HCEC 1CT (cell line): ENCODE results near the gene ALDOC.
"Not testable (repeated sequence)": the region's sequence is repeated elsewhere in the genome, so short reads cannot be mapped to it uniquely, and the experiment has no call there.

Experiments used
- DNase-seq: peaks from one replicate; pipeline ENCODE4 v3.0.0-alpha.2; 2017

Gene ALDOC

DNA sequence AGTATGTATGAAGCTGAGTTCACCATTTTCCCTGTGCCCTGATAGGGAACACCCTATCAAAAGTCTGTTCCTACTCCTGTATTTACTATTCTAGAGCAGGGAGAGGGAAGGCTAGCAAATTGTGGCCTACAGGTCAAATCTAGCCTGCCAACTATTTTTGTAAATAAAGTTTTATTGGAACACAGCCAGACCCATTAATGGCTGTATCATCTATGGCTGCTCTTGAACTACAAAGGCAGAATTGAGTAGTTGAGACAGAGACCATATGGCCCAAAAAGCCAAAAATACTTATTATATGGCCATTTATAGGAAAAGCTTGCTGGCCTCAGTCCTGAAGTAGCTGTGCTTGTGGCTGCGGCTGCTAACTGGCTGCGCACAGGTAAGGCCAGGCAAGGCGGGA lies 4.3 kb upstream of the ALDOC start:
- no peak for DNase-seq

DNA sequence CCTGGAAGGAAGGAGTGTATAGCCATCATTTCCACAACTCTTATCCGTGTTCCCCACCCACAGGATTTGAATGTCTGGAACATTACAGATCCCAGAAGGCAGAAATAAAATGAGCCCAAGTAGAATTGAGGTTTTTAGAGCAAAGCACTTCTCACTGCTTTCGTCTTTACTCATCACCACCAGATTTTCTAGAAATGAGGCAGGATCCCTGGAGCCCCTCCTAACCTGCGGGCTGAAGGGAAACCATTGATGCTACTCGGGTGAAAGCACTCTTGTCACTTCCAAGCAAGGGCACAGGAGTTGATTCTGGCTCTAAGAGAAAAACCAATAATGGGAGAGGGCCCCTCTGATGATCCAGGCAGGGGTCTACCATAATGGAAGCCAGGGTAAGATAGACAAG lies 2.8 kb upstream of the ALDOC start:
- DNase-seq = no peak

DNA sequence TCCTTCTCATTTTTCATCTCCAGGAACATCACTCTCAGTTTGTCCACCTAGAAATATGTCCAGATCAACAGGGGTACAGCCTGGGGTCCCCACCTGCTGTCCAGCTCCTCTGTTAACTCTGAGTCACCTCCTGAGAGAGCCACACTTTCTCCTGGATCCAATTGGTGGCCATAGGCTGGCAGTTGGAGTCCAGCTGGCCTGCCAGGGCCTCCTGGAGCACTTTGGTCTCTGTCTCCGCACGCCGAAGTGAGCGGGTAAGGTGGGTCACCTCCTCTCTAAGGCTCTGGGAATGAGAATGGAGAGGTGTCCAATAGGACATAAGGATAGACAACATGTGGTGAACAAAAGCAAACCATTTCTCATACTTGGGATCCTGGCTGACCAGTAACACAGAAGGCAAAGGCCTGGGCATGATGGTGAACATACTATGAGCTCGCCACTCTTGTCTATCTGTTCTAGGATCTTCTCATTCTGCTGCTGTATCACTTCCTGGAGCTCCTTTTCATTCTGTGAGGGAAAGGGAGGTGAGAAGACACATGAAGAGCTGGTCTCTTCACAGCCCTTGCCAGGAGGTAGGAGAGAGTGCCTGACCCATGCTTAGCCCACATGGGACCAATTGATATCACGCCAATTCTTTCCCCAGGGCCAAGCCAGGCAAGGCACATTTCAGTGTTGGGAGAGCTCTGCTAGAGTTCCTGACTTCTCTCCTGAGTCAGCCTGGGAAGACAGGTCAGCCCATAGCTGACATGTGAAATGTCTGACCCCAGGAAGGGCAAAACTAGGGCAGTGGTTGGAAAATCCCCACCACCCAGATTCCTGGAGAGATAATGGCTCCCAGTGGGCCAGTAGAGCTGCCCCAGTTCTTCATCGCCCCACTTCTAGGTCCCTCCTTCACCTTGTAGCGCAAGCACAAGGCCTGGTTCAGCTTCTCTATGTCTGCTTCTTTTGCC lies 1.8 kb upstream of the ALDOC start:
- no peak for DNase-seq

DNA sequence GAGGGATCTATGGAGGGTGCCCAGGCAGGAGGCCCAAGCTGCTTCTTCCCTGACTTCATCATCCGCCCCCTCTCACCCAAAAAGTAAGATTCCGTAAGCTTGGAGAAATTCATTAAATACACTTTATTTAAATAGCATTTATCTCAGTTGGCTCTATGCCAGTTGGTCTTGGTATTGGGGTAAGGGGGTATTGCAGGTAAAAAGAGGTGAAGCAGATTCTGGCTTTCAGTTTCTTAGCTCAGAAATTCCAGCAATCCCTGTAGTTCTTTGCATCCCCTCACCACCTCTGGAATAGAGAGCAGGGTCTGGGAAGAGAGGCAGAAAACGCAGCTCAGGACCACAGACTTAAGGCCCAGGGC lies 750 bp upstream of the ALDOC start:
- DNase-seq = no peak

DNA sequence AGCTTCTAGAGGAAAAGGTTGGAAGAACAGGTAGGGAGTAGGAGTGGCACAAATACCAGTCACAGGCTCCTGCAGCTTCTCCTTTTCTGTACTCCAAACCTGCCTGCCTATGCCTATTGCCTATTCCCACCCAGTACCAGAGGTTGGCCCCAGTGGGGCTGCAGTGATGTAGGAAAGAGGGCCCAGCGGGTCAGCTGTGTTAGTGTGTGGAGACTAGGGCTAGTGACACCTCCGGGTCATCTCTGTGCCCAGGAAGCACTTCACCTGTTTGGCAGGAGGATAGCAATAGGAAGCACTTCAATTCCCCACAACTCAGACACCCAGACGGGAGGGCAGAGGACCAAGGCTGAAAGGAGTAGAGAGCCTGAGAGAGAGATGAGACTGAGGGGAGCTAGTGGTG lies 679 bp downstream of the ALDOC start:
- DNase-seq = not testable (repeated sequence)

DNA sequence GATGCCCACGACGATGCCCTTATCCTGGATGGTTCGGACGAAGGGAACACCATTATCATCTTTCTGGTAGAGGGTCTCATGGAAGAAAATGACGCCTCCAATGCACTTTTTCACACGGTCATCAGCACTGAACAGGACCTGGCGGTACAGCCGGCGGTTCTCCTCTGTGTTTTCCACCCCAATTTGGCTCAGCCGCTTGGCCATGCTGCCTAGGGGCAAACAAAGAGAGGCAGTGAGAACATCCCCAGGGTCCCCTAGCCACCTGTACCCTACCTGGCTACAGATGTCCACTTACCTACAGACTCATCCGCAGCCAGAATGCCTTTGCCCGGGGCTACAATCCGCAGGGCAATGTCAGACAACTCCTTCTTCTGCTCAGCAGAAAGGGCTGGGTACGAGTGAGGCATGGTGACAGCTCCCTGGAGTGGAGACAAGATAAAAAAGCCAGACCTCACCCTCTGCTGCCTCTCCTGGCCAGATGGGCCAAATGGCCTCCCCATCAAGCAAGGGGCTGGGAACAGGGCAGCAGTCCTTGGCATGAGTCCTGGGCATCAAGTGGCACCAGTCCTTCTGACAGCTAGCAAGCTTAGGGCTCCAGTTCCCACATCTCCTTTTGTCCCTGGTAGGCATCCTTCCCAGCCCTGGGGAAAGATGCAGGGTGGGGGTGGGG lies 1.4 kb downstream of the ALDOC start:
- DNase-seq = no peak

DNA sequence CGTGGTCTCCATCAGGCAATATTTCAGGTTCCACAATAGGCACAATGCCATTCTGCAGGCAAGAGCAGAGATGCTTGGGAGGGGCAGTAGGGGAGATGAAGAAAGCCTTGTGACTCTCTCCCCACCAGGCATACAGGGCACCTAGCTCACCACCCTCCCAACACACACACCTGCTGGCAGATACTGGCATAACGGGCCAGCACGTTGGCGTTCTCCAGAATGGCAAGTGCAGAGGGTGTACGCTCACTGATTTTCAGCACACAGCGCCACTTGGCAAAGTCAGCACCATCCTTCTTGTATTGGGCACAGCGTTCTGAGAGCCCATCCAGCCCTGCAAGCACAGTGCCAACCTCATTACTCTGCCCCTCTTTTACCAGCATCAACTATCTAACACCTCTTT lies 2.2 kb downstream of the ALDOC start:
- no peak for DNase-seq

DNA sequence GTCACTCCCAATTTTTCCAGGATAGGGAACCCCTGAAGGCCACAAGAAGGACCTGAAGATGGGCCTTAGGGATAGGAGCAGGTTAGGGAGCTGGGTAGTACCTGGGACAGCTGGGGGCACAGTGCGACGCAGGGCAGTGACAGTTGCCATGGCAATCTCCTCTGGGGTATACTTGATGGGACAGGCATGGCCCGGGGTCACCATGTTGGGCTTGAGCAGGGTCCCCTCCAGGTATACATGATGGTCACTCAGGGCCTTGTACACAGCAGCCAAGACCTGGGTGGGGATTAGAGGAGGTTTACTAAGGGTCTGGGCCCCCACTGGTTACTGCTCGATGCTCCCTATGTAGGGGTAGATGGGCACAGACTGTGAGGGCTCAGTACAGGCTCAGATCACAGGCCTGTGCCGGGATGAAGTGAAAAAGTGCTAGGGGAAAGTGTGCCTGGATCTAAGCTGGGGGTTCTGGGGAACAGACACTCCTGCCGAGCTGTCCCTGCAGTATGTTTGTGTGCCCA lies 2.7 kb downstream of the ALDOC start:
- no peak for DNase-seq

DNA sequence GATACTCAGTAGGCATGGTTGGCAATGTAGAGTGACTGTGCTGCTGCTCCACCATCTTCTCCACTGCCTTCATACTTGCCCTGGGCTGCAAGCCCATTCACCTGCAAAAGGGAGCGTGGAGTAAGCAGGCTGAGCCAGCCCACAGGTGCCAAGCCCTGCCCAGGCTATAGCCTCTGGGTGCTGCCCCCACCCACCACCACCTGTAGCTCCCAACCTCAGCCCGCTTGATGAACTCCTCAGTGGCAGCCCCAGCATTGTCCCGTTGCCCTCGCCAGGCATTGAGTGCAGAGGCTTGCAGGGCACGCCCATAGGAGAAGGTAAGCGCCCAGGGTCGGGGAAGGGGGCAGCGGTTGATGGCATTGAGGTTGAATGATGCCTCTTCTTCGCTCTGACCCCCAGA lies 3.2 kb downstream of the ALDOC start:
- no peak for DNase-seq

DNA sequence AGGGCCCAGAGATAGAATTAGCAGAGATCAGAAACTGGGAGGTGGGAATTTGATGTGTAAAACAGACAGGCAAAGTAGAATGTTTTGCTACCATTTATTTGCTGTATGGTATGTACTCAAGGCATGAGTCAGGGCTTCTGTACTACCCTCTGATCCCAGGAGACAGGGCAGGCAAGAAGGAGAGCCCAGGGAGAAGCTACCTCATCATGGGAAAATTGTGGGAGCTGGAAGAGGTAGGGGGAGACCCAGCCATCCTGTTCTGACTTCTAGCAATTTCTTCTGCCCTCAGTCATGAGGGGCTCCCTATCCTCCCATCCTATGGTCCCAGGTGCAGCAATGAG lies 3.7 kb downstream of the ALDOC start:
- no peak for DNase-seq

DNA sequence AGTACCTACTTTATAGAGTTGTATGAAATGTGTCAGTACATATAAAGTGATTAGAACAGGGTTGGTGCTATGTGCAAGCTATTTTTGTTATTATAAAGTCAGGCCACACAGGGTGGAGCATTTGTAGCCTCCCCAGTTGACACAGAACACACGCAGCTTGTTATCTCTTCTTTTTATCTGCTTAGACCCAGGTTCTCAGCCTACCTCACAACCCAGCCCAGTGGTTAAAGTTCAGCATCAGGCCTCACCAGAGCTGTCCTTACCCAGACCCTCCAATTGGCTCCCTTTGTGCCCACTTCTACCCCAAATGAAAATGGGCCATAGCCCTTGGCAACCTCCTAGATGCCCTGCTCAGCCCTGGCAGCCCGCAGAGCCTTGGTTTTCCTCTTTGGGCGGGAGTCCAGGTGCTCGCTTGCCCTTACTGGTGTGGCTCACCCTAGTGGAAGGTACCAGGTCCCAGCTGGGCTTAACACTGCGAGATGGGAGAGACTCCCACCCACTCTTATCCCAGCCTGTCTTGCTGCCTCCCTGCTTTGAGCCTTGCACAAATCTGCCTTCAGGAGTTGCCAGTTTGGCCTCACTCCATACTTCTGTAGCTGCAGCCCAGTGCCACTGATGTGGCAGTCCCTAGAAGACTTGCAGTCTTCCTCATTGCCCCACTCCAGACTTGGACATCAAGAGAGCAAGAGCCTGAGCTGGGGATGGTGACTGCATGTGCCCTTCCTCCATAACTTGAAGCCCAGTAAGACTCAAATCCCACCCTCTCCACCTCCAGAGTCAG lies 4.2 kb downstream of the ALDOC start:
- no peak for DNase-seq

DNA sequence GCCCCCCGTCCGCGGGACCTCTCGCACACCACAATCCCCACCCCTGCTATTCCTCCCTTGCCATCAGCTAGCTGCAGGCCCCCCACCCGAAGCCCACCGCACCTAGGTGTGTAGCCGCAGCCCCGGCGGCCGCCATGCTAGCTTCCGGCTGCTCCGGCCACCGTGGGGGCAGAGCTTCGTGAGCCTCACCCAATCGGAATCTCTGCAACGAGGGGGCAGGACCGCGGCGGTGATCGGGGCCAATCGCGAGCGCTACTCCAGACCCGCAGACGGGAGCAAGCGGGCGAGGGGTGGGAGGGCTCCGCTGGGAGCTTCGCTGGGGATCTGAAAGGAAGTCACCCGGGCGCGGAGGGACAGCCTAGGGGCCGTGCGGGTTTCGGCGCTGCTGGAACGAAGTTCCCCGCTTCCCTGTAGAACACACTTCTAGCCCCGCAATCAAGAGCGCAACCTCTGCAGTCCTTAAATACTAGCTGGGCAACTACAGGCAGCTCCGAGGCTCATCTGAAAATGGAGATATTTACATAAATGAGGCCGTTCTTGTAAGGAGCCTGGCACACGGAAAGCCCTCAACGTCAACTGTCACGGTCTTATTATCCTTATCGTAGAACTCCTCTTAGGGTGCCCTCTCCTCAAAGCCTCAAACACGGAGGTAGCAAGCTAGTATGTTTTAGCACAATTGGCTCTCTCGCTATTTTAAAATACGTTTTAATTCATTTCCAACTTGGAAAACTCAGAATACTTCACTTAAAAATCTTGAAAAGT lies 5.2 kb downstream of the ALDOC start, which contains the start of gene PIGS:
Gene PIGS (minus strand): TSS at position 164 of the 762 bp plus-strand sequence. CDS start 28 bp downstream, at position 136.
- peak; percentile 92 for DNase-seq

DNA sequence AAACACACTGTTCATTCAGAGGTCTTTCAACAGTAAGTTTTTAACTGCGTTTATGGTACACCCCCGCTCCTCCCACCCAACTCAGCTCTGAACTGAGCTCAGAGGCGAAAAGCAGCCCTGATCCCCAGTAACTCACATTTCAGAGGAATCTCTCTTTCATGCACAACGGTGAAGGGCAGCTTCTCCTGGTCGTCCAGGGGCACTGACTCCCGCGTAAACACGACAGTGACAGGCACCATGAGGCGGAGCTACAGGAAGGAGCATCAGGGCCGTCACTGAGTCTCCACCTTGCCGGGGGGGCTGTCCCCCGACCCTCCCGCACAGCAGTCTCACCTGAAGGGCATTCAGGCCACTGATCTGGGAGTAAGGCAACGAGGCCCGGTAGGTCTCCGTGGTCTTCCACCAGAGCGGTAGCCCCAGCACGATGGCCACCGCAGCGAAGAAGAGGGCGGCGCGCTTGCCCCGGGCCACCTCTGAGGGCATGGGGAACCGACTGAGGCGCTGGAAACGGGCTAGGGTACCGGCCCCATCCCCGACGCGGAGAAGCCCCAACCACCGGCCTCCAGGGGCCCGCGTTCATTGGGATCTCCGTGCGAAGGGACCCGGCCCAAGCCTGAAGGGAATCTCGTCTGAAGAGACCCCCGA lies 5.9 kb downstream of the ALDOC start:
- no peak for DNase-seq

DNA sequence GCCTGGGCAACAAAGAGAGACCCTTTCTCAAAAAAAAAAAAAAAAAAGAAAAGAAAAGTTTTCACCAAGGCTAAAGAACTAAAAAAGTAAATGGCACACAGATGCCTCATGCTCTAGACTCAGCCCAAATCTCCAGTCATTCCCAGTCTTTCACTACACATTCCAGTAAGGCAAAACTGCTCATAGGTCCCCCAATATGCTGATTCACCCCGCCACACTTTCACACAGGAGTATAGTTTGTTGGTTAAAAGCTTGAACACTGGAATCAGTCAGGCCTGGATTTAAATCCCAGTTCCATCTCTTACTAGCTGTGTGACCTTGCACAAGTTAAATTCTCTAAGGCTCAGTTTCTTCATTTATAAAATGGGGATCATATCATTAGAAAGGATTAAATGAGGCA lies 7.2 kb downstream of the ALDOC start:
- no peak for DNase-seq

DNA sequence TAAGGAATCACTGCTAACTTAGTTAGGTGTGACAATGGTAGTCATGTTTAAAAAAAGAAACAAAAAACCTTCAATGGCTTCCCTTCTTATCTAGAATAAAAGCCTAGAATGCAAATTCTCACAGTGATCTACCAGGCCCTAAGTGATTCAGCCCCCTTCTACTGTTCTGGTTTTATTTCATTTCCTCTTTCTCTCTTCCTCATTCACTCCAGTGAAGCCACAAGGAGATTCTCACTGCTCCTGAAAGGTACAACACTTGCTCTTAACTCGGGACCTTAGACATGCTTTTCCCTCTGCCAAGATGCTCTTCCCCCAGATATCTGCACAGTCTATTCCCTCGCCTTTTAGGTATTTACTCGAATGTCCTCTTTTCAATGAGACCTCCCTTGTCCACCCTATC lies 9.1 kb downstream of the ALDOC start:
- no peak for DNase-seq

DNA sequence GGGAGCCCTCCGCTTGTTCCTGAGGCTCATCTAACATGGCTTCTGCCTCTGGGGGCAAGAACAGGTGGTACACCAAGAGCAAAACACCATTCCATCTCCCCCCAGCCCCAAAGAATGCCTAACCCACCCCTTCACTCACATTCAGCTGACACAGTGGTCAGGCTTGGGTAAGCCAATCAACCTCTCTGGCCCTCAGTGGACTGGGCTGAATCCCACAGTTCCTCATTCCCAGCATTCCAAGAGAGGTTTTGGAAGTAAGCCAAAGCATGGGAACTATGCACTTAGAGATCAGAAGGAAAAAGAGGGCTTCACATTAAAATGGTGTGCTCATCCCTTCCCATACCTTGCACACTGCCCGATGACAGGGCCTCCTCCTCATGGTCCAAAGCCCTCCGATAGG lies 13.2 kb downstream of the ALDOC start:
- DNase-seq = peak; percentile 46

DNA sequence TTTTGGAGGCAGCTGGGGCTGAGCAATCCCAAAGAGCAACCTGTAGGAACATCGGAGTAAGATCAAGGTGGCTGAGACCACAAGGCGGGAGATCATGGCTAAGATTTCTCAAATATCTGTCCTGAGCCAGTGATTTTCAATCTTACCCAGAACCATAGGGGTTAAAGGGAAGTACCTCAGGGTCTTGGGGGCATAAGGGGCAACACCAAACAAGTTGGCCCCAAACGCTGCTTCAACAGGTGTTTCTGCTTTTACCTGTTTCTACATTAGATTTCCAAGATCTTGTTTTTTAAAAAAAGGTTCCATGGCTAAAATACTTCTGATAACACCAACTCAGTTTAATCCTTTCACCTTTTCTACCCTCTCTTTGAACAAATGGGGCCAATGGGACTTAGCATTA lies 21.7 kb downstream of the ALDOC start:
- no peak for DNase-seq

DNA sequence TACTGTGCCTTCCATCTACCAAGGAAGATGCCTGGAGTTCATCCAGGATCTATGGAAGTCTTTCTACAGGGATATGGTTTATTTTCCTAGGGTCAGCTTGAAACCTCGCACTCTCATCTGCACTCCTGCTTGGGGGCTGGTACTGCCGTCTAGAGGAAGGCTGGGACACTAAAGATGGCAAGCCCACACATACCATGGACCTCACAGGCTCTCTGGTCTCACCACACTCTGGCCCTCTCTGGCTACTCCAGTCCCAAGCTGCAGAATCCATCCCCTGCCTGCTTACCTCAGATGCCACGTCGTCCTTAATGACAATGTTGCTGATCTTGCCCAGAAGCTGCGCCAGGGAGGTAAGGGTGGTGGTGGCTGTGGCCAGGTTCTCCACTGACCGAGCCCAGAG lies 22.1 kb downstream of the ALDOC start:
- no peak for DNase-seq

DNA sequence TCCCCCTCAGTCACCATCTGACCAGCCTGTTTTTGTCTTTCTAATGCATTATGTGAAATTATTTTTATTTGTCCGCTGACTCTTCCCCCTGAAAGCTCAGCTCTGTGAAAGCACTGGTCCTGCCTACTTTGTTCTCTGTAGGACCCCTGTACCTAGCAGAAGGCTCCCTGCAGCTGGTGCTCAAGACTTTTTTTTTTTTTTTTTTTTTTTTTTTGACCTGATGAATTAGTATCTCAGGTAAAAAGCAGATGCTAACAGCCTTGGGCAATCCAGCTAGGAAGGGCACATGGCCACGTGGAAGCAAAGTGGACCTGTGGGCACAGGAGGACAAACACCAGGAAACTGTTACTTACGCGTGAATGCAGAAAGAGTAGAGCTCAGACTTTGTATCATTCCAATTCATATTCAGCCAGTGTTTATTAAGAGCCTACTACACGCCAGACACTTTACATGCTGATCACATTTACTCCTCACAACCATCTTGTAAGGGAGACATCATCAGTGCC lies 23.6 kb downstream of the ALDOC start:
- DNase-seq = no peak

DNA sequence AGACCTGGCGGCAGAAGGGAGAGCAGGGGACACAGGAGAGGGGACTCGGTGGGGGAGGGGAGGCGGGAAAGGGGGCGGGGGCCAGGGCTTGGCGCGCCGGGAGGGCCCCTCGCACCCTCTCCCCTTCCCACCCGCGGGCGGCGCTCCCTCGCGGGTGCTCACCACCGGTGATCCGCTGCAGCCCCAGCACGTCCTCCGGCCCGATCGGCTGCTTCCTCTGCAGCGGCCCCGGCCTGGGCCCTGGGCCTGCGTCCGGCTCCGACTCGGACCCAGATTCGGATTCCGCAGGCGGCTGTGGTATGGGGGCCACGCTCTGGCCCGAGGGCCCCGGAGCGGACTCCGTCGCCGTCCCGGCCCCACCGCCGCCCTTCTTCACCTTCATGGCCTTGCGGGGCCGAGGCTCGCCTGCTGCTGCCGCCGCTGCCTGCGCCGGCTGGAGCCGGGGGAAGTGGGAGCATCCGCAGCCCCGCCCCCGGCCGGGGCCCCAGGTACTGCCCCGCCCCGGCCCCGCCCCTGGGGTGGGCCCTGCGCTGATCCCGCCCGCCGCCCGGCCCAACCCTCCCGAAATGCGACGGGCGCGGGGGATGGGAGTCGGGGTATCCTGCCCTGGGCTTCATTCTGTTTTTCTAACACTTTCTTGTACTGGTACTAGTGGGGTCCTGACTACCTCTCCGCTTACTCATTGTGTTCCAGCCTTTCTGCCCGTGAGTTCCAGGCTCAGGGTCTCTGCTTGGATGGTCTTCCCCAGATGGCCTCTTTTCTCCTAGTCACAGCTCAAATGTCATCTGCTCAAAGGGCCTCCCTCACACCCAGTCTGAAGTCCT lies 24.3 kb downstream of the ALDOC start, which contains the start of gene UNC119:
Gene UNC119 (minus strand): TSS at position 449 of the 824 bp plus-strand sequence. CDS start 67 bp downstream, at position 382.
- peak; percentile 63 for DNase-seq
